Keratinocyte (primary cell): Measurements from ENCODE around the gene ANKRD31. TPM values are rescaled to one million over a fixed set of nuclear protein-coding genes. Genes with fewer than 3 reads are reported as not detected.

ENCODE experiments used
- DNase-seq: peaks from one replicate; pipeline ENCODE4 v3.0.0-alpha.2; 2011; ENCODE audit warnings: low read depth, missing footprints, low spot score
- FAIRE-seq: peaks from 2 replicates; lab custom pipeline; 2011; peaks lifted over from hg19 to GRCh38; lab: Jason Lieb, UNC
- H2AFZ ChIP-seq: 2 replicates; pipeline ENCODE4 v1.6.0; 2012; ENCODE audit warnings: low read length, control low read depth, inconsistent platforms; ENCODE audit not compliant: control insufficient read depth
- H3K27ac ChIP-seq: 2 replicates; pipeline ENCODE4 v1.5.1; 2011; ENCODE audit warnings: low read length; ENCODE audit not compliant: control insufficient read depth, insufficient read depth
- H3K27me3 ChIP-seq: 3 replicates; pipeline ENCODE4 v1.6.0; 2011; ENCODE audit warnings: low read length; ENCODE audit not compliant: control insufficient read depth, insufficient read depth; ENCODE audit errors: extremely low read depth
- H3K36me3 ChIP-seq, 2 experiments: 2 replicates in 1 of 2; 3 replicates in 1 of 2; pipeline ENCODE4 v1.5.1; 2011; ENCODE audit warnings: low read length in 2 of 2, mild to moderate bottlenecking in 1 of 2; ENCODE audit not compliant: control insufficient read depth in 2 of 2, insufficient read depth in 2 of 2; ENCODE audit errors: extremely low read depth in 1 of 2
- H3K4me1 ChIP-seq: 3 replicates; pipeline ENCODE4 v1.5.1; 2011; ENCODE audit warnings: low read length; ENCODE audit not compliant: control insufficient read depth, insufficient read depth; ENCODE audit errors: extremely low read depth
- H3K4me2 ChIP-seq: 3 replicates; pipeline ENCODE4 v1.6.0; 2011; ENCODE audit warnings: low read depth, low read length; ENCODE audit not compliant: control insufficient read depth, insufficient read depth; ENCODE audit errors: extremely low read depth
- H3K4me3 ChIP-seq, 3 experiments: fragments of 200-600 bp in 1 of 3; sonication (generic) in 1 of 3; 2 replicates in 2 of 3; 3 replicates in 1 of 3; pipeline ENCODE4 v1.5.1; 2011 to 2016; ENCODE audit warnings: low read length in 3 of 3, mild to moderate bottlenecking in 3 of 3, control low read depth in 2 of 3, inconsistent platforms in 1 of 3, low read depth in 1 of 3, mixed read lengths in 1 of 3, mixed run types in 1 of 3, moderate library complexity in 1 of 3; ENCODE audit not compliant: control insufficient read depth in 2 of 3, insufficient read depth in 2 of 3; ENCODE audit errors: extremely low read depth in 1 of 3
- H3K79me2 ChIP-seq: 2 replicates; pipeline ENCODE4 v1.6.0; 2012; ENCODE audit warnings: low read length; ENCODE audit not compliant: control insufficient read depth, insufficient read depth
- H3K9ac ChIP-seq: 3 replicates; pipeline ENCODE4 v1.6.0; 2011; ENCODE audit warnings: low read length; ENCODE audit not compliant: control insufficient read depth, insufficient read depth; ENCODE audit errors: extremely low read depth
- H3K9me1 ChIP-seq: 3 replicates; pipeline ENCODE4 v1.6.0; 2011; ENCODE audit warnings: low read length; ENCODE audit not compliant: control insufficient read depth, insufficient read depth; ENCODE audit errors: extremely low read depth
- H3K9me3 ChIP-seq: 2 replicates; pipeline ENCODE4 v1.5.1; 2012; ENCODE audit warnings: low read depth, low read length; ENCODE audit not compliant: control insufficient read depth
- H4K20me1 ChIP-seq: 3 replicates; pipeline ENCODE4 v1.6.0; 2011; ENCODE audit warnings: low read length; ENCODE audit not compliant: control insufficient read depth, insufficient read depth; ENCODE audit errors: extremely low read depth
- EZH2 ChIP-seq: IDR thresholded peaks from one replicate; pipeline ENCODE4 v1.6.1; 2012; ENCODE audit warnings: inconsistent platforms, mild to moderate bottlenecking, low read length, moderate library complexity
- dilution Hi-C: fragments of 300-500 bp; cut with MboI; formaldehyde crosslinking; loops from one replicate; pipeline ENCODE4 v1.7.0; 2020; ENCODE audit warnings: low sequenced_read_pairs; ENCODE audit not compliant: extremely low pct_ligation_motif_present
- polyA minus RNA-seq, 3 experiments: library from RNA; depleted of rRNA, polyadenylated mRNA; stranded (reverse); fragments of >200 nt; gene quantifications; 1 replicate in 1 of 3; 2 replicates in 1 of 3; 3 replicates in 1 of 3; pipeline ENCODE4 v1.2.3, GENCODE V29; 2011
- polyA plus RNA-seq, 5 experiments: library from polyadenylated mRNA; depleted of rRNA in 3 of 5; stranded (reverse) in 3 of 5; stranded (forward) in 1 of 5; unstranded in 1 of 5; fragments of >200 nt; gene quantifications; 1 replicate in 1 of 5; 2 replicates in 3 of 5; 3 replicates in 1 of 5; pipeline versions ENCODE4 v1.2.1 to v1.2.3, GENCODE V29; 2011 to 2012; ENCODE audit warnings: missing spikeins in 2 of 5, low read depth in 1 of 5, low replicate concordance in 1 of 5
- TF ChIP-seq, protein P1 (sequence below), 3 experiments: IDR thresholded peaks in 1 of 3; conservative IDR thresholded peaks in 1 of 3; optimal IDR thresholded peaks in 1 of 3; 2 replicates in 2 of 3; 3 replicates in 1 of 3; pipeline versions ENCODE3 to v1.5.1; 2011; ENCODE audit warnings: low read length in 3 of 3, mild to moderate bottlenecking in 3 of 3, moderate library complexity in 2 of 3, control low read depth in 1 of 3, inconsistent platforms in 1 of 3; ENCODE audit not compliant: insufficient read depth in 2 of 3; ENCODE audit errors: extremely low read depth in 1 of 3

Gene ANKRD31, protein sequence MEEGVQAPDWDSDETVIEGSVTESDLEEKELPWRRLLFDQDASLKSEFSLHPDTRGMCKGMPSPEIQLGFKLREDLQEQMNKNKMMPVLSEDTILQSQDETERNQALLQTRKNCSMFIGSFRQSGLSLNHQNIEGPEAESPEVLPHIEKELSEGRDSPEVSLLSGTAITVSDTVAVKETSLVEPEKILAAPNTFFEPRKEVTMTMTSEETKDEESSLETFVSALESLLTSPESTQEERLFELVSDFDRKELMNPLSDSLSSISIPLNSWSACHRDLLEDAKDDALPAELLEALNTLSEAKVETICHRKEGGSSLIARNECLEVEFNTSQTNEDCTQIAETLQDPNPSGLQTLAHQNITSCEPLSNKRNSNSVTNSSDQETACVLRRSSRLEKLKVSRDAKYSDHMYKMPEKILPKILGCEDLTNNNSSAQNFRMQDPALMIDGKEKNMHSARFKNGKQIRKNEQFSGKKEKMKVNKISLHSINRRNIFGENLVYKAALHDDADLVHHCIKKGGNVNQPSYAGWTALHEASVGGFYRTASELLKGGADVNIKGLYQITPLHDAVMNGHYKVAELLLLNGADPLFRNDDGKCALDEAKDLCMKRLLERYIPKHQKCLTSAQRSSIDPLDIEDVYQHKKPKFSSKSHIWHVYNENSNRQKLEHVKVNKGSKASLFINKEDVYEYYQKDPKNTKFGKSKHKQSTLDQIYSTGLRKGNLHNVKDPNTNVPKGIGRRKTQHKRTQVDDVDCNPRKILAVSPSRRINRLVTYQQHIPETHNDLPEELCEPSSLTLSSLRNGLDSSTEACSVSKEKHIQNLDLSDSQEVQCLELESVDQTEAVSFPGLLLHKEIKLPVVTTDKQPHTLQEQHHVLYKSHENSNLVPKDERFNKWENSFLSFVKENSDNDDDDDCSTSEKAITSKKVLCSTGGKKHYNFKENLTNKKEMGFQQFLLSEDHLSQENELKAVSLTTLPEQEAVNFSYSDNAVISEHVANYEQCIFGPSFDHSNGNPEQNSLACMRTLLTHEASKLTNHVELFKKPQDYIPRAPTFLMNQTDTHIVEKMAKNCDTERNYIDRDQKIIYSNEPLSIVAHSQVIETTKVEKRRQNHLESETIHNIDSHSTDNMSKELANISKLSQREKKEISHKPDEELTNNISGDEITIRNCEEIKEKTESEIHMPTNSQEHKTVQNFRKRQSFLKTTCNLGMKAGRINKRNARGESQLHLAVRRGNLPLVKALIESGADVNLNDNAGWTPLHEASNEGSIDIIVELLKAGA (N-terminal part only)
- polyA plus RNA-seq: 0.03 to 0.18 TPM (median 0.12 TPM) in 3 replicates
- polyA plus RNA-seq (2011; ENCODE audit: low read depth): 0.17 TPM
- polyA plus RNA-seq (2011; cell fraction: cytosol; rRNA removed): 0.03 and 0.09 TPM in 2 replicates
- 0.20 and 0.22 TPM in 2 replicates for polyA plus RNA-seq (2011; cell fraction: nucleus; rRNA removed)
- polyA plus RNA-seq (2012; ENCODE audit: low replicate concordance): 0.05 and 0.10 TPM in 2 replicates
- 0.16 TPM in 1 of 3 replicates, not detected in the others for polyA minus RNA-seq
- polyA minus RNA-seq (2011; cell fraction: cytosol; rRNA and poly(A)+ RNA removed): not detected
- polyA minus RNA-seq (2011; cell fraction: nucleus; rRNA and poly(A)+ RNA removed): 0.39 TPM in 1 of 2 replicates, not detected in the other

DNA sequence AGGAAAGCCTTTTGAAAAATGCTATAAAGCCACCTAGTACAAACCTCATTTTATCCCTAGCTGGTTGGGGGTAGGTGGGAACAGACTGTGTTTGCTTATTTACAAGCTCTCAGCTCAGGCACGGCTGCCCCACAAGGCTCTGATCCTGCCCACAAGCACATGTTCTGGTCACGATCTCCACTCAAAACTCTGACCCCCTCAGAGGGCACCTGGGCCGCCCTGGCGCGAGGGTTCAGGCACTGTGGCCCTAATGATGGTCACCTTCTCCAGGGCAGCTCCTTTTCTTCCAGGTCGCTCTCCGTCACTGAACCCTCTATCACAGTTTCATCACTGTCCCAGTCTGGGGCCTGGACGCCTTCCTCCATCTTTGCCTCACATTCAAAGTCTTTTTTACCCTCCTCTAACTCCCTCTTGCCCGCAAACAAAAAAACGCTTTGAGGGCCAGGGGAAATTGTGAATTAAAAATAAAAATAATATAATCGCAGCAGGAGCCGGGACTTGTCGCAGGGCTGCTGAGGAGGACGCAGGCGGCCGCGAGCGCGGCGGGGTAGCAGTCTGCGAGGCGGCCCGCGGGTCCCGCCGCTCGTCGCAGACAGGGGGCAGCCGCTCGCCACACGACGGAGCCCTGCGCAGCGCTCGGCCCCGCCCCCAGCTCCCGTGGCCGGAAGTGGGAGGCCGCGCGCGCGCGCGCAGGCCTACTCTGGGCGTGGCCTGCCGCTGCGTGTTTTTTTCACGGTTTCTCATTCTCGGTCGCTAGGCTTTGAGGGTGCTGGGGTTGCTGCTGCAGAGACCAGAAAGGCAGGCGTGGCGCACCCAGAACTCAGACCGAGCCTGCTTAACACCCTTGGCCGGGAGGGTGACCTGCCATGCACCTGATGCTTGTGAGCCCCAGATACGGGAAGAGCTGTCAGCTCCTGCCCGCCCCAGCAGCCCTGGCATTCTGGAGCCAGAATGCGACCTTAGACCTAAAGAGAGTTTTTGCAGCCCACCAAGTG lies at the start of gene ANKRD31:
Gene ANKRD31, minus strand, starts transcription at position 557 of the 995 bp plus-strand sequence. Its CDS starts 192 bp downstream, at position 365.
- H2AFZ ChIP-seq: peak within 1 kb of the TSS; percentile 92
- peak within 1 kb of the TSS; percentile 42 for H3K27ac ChIP-seq
- H3K9me3 ChIP-seq: no peaks in the 10 kb centered on the region
- no peaks in the 10 kb centered on the region for H3K36me3 ChIP-seq
- H4K20me1 ChIP-seq: no peaks in the 10 kb centered on the region
- peak within 1 kb of the TSS; percentile 43 to 64 (median 50) for H3K4me3 ChIP-seq
- H3K4me2 ChIP-seq: peak within 1 kb of the TSS; percentile 87
- H3K79me2 ChIP-seq: no peaks in the 10 kb centered on the region
- FAIRE-seq (no peak), DNase-seq (peak; percentile 23)
- TF ChIP-seq, protein P1, sequence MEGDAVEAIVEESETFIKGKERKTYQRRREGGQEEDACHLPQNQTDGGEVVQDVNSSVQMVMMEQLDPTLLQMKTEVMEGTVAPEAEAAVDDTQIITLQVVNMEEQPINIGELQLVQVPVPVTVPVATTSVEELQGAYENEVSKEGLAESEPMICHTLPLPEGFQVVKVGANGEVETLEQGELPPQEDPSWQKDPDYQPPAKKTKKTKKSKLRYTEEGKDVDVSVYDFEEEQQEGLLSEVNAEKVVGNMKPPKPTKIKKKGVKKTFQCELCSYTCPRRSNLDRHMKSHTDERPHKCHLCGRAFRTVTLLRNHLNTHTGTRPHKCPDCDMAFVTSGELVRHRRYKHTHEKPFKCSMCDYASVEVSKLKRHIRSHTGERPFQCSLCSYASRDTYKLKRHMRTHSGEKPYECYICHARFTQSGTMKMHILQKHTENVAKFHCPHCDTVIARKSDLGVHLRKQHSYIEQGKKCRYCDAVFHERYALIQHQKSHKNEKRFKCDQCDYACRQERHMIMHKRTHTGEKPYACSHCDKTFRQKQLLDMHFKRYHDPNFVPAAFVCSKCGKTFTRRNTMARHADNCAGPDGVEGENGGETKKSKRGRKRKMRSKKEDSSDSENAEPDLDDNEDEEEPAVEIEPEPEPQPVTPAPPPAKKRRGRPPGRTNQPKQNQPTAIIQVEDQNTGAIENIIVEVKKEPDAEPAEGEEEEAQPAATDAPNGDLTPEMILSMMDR (optimal IDR thresholded peaks at IDR 0.05 in 1 of 3, IDR thresholded peaks at IDR 0.05 in 1 of 3, conservative IDR thresholded peaks at IDR 0.05 in 1 of 3; ENCODE audit: extremely low read depth in 1 of 3, insufficient read depth in 2 of 3, low read length in 3 of 3): peak; percentile 53 to 86 (median 66)
- TF ChIP-seq EZH2: no peak
- dilution Hi-C loops: no loop called here
- H3K9me1 ChIP-seq: no peaks in the 10 kb centered on the region
- H3K9ac ChIP-seq: peak within 1 kb of the TSS; percentile 70
- H3K27me3 ChIP-seq: no peaks in the 10 kb centered on the region
- peaks cover 29% of the 10 kb centered on the region for H3K4me1 ChIP-seq
